HepG2 (cell line): ENCODE measurements around the gene SMC6. TPM values are rescaled to one million over a fixed set of nuclear protein-coding genes. Genes with fewer than 3 reads are reported as not detected.

Experiments
- ATF5 ChIP-seq: sonication (generic); formaldehyde crosslinking; IDR thresholded peaks from 2 replicates; pipeline ENCODE4 v1.4.0; 2020; ENCODE audit warnings: mild to moderate bottlenecking, low read depth, missing genetic modification reagents
- CREM ChIP-seq, 2 experiments: sonication (generic) in 1 of 2; formaldehyde crosslinking in 1 of 2; IDR thresholded peaks; 2 replicates each; pipeline versions ENCODE4 v1.4.0 to v1.6.1; 2016 to 2020; ENCODE audit warnings: antibody characterized with exemption in 1 of 2, mild to moderate bottlenecking in 1 of 2, missing genetic modification reagents in 1 of 2
- DR1 ChIP-seq: sonication (generic); formaldehyde crosslinking; IDR thresholded peaks from 2 replicates; pipeline ENCODE4 v1.8.0; 2021; ENCODE audit warnings: mild to moderate bottlenecking, missing genetic modification reagents, inconsistent platforms
- FOXA1 ChIP-seq, 2 experiments: fragments of 450-650 bp in 1 of 2; sonication (generic) in 1 of 2; formaldehyde crosslinking in 1 of 2; IDR thresholded peaks; 2 replicates each; pipeline versions ENCODE4 v1.4.0 to v1.6.1; 2016 to 2020; ENCODE audit warnings: missing genetic modification reagents in 1 of 2
- GZF1 ChIP-seq: sonication (generic); formaldehyde crosslinking; IDR thresholded peaks from 2 replicates; pipeline ENCODE4 v1.5.1; 2020; ENCODE audit warnings: mild to moderate bottlenecking, missing genetic modification reagents
- KDM6A ChIP-seq: IDR thresholded peaks from 2 replicates; pipeline ENCODE4 v1.6.1; 2016; ENCODE audit warnings: low read depth
- NCOR1 ChIP-seq: fragments of 200-600 bp; sonication (generic); IDR thresholded peaks from 2 replicates; pipeline ENCODE4 v1.7.0; 2017; ENCODE audit warnings: antibody characterized with exemption, low read length, borderline replicate concordance
- PTBP1 ChIP-seq: fragments of 200-400 bp; formaldehyde crosslinking; IDR thresholded peaks from 2 replicates; pipeline ENCODE4 v1.6.1; 2018; ENCODE audit warnings: low read length, low read depth; ENCODE audit not compliant: poor library complexity, severe bottlenecking
- SRY ChIP-seq: sonication (generic); formaldehyde crosslinking; IDR thresholded peaks from 2 replicates; pipeline ENCODE4 v1.8.0; 2022; ENCODE audit warnings: mild to moderate bottlenecking, missing genetic modification reagents
- ZNF30 ChIP-seq: sonication (generic); formaldehyde crosslinking; IDR thresholded peaks from 2 replicates; pipeline ENCODE4 v1.5.0; 2020; ENCODE audit warnings: mild to moderate bottlenecking, missing genetic modification reagents
- ZNF441 ChIP-seq: sonication (generic); formaldehyde crosslinking; IDR thresholded peaks from 2 replicates; pipeline ENCODE4 v1.7.0; 2021; ENCODE audit warnings: missing genetic modification reagents, borderline replicate concordance
- ZNF451 ChIP-seq: sonication (generic); formaldehyde crosslinking; IDR thresholded peaks from 2 replicates; pipeline ENCODE4 v1.5.0; 2020; ENCODE audit warnings: mild to moderate bottlenecking, missing genetic modification reagents
- ZNF550 ChIP-seq: sonication (generic); formaldehyde crosslinking; IDR thresholded peaks from 2 replicates; pipeline ENCODE4 v1.4.0; 2020; ENCODE audit warnings: mild to moderate bottlenecking, missing genetic modification reagents, borderline replicate concordance
- ZNF746 ChIP-seq: sonication (generic); formaldehyde crosslinking; IDR thresholded peaks from 2 replicates; pipeline ENCODE4 v1.8.0; 2022; ENCODE audit warnings: mild to moderate bottlenecking, missing genetic modification reagents
- ZNF841 ChIP-seq: sonication (generic); formaldehyde crosslinking; IDR thresholded peaks from 2 replicates; pipeline ENCODE4 v1.8.1; 2023; ENCODE audit warnings: missing genetic modification reagents, borderline replicate concordance
- ZNF879 ChIP-seq: sonication (generic); formaldehyde crosslinking; IDR thresholded peaks from 2 replicates; pipeline ENCODE4 v1.8.1; 2023; ENCODE audit warnings: missing genetic modification reagents
- ZSCAN22 ChIP-seq: sonication (generic); formaldehyde crosslinking; IDR thresholded peaks from 2 replicates; pipeline ENCODE4 v1.4.0; 2020; ENCODE audit warnings: mild to moderate bottlenecking, missing genetic modification reagents
- polyA plus RNA-seq, 8 experiments: library from polyadenylated mRNA; depleted of rRNA in 3 of 8; stranded (reverse) in 7 of 8; unstranded in 1 of 8; fragments of >200 nt; fragmentation: Illumina TruSeq in 4 of 8; extraction: Trizol in 4 of 8; gene quantifications; 2 replicates each; pipeline versions ENCODE4 v1.2.1 to v1.2.3, GENCODE V29; 2011 to 2016; ENCODE audit warnings: low read depth in 4 of 8, missing spikeins in 1 of 8, mixed read lengths in 1 of 8; ENCODE audit not compliant: insufficient read depth in 1 of 8
- total RNA-seq, 5 experiments: library from RNA; depleted of rRNA; stranded (reverse); fragments of >200 nt; fragmentation: Illumina TruSeq; extraction: Trizol; gene quantifications; 2 replicates each; pipeline ENCODE4 v1.2.3, GENCODE V29; 2016; ENCODE audit warnings: low read depth in 1 of 5
- TF ChIP-seq, protein P1 (sequence below): IDR thresholded peaks from 2 replicates; pipeline ENCODE4 v1.6.1; 2016; ENCODE audit warnings: low read depth
- TF ChIP-seq, protein P2 (sequence below): sonication (generic); formaldehyde crosslinking; IDR thresholded peaks from 2 replicates; pipeline ENCODE4 v1.9.0; 2022; ENCODE audit warnings: missing genetic modification reagents, mild to moderate bottlenecking, borderline replicate concordance

Gene SMC6
- total and polyA plus RNA-seq, 2 of the 13 experiments (the other 11 are each of a cell fraction or from before 2014, with no cell fraction given): 18.9 to 55.3 TPM

DNA sequence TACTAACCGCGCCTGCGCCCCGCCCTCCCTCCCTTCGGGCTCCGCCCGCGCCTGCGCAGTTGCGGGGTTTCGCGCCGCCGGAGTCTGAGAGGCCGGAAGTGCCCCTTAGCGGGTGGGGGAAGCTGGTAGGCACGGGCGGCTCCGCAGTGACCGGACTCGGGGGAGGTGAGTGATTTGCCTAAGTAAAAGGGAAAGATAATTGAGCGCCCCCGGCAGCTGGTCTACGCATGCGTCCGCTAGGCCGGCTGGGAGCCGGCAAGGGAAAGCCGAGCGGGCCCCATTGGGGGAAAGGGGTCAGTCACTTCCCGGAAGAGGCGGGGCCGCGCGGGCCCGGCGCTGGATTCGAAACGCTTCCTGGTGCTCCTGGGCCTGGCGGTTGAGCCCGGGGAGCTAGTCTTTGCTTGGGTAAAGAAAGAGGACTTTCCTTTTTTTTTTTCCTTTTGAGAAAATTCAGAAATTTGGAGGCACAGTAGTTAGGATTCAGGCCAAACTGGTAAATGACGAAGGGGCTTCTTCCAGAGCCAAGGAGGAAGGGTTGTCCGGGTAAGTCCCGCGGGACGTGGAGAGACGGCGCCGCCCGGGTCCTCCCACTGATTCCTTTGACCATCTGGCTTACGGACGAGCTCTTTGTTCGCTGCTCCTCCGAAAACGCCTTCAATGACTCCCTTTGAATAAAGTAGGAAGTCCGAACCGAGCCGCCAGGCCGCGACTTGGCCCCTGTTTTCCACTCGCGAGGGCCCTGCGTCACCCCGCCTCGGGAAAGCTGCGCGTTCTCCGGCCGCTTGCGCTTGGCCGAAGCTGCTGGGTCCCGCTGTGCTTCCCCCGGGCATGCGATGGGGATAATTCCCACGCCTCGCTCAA lies at the start of gene SMC6, which contains the start of gene GEN1 (continued):
- TF ChIP-seq FOXA1 (IDR thresholded peaks at IDR 0.05) (no peak), FOXA1 (CRISPR knock-in tag; IDR thresholded peaks at IDR 0.05) (no peak), SRY (CRISPR knock-in tag) (no peak), NCOR1 (no peak; the same call in 1 of the 2 replicates), ZNF746 (CRISPR knock-in tag) (no peak), CREM (IDR thresholded peaks at IDR 0.05) (peak; percentile 50), CREM (CRISPR knock-in tag; IDR thresholded peaks at IDR 0.05) (no peak), ZNF30 (CRISPR knock-in tag) (no peak), ZNF841 (CRISPR knock-in tag) (0 out of 2 replicates have a peak, but pooled peaks have one; percentile 17), ZNF879 (CRISPR knock-in tag) (0 out of 2 replicates have a peak, but pooled peaks have one; percentile 10), DR1 (no peak), KDM6A (CRISPR knock-in tag) (no peak), GZF1 (CRISPR knock-in tag) (no peak; the same call in 1 of the 2 replicates), ZSCAN22 (CRISPR knock-in tag) (no peak), ZNF550 (CRISPR knock-in tag) (no peak), ZNF441 (CRISPR knock-in tag) (peak; percentile 15; the same call in 1 of the 2 replicates), ZNF451 (CRISPR knock-in tag) (no peak), PTBP1 (peak; percentile 53), ATF5 (no peak)
- TF ChIP-seq, protein P1, sequence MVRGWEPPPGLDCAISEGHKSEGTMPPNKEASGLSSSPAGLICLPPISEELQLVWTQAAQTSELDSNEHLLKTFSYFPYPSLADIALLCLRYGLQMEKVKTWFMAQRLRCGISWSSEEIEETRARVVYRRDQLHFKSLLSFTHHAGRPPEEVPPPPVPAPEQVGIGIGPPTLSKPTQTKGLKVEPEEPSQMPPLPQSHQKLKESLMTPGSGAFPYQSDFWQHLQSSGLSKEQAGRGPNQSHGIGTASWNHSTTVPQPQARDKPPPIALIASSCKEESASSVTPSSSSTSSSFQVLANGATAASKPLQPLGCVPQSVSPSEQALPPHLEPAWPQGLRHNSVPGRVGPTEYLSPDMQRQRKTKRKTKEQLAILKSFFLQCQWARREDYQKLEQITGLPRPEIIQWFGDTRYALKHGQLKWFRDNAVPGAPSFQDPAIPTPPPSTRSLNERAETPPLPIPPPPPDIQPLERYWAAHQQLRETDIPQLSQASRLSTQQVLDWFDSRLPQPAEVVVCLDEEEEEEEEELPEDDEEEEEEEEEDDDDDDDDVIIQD (CRISPR knock-in tag): no peak
- TF ChIP-seq, protein P2, sequence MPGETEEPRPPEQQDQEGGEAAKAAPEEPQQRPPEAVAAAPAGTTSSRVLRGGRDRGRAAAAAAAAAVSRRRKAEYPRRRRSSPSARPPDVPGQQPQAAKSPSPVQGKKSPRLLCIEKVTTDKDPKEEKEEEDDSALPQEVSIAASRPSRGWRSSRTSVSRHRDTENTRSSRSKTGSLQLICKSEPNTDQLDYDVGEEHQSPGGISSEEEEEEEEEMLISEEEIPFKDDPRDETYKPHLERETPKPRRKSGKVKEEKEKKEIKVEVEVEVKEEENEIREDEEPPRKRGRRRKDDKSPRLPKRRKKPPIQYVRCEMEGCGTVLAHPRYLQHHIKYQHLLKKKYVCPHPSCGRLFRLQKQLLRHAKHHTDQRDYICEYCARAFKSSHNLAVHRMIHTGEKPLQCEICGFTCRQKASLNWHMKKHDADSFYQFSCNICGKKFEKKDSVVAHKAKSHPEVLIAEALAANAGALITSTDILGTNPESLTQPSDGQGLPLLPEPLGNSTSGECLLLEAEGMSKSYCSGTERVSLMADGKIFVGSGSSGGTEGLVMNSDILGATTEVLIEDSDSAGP (CRISPR knock-in tag): no peak
